ENCODE data around the gene SSC5D.
"Not testable (repeated sequence)": the region's sequence is repeated elsewhere in the genome, so short reads cannot be mapped to it uniquely, and the experiment has no call there.

SSC5D gene

DNA sequence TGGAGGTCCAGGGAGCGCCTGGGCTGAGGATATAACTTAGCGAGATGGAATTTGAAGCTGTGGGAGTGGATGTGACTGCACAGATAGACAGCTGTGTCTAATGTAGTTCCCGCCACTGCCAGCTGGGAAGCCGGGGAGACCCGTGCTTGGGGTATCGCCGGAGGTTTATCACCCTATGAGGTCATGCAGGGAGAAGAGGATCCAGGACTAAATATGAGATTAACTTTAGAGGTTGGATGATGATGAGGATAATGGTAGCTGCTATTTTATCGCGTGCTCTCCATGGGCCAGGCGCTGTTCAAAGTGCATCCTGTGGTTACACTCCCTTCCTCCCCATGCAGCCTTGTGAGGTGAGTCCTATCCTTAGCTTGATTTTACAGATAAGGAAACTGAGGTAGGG is 19.9 kb downstream of the SSC5D start:
- no peak for ATAC-seq

DNA sequence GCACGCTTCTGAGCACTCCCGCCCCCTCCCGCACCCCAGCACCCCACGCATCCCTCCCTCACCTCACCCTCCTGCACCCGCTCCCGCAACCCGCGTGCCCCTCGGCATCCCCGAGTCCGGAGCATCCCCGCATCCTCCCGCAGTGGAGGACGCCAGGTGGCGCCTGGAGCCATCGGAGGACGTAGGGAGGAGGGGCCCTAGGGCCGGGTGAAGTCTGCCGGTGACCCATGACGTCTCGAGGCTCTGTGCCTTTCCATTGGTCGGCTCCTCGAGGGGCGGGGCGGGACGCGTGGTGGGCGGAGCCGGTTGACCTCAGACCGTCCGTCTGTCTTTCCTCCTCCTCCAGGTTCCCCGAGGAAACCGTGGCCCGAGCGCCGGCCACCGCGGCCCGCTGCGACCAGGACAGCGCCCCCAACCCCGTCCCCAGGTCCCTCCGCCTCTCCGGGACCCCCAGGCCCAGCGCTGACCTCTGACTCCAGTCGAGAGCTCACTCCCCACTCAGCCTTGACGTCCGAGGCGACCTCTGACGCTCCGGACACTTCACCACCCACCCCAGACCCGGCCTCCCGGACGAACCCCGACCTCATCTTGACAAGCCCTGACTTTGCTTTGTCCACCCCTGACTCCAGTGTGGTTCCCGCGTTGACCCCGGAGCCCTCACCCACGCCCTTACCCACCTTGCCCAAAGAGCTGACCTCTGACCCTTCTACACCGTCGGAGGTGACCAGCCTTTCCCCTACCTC is 28.8 kb downstream of the SSC5D start:
- ATAC-seq: peak; percentile 100

DNA sequence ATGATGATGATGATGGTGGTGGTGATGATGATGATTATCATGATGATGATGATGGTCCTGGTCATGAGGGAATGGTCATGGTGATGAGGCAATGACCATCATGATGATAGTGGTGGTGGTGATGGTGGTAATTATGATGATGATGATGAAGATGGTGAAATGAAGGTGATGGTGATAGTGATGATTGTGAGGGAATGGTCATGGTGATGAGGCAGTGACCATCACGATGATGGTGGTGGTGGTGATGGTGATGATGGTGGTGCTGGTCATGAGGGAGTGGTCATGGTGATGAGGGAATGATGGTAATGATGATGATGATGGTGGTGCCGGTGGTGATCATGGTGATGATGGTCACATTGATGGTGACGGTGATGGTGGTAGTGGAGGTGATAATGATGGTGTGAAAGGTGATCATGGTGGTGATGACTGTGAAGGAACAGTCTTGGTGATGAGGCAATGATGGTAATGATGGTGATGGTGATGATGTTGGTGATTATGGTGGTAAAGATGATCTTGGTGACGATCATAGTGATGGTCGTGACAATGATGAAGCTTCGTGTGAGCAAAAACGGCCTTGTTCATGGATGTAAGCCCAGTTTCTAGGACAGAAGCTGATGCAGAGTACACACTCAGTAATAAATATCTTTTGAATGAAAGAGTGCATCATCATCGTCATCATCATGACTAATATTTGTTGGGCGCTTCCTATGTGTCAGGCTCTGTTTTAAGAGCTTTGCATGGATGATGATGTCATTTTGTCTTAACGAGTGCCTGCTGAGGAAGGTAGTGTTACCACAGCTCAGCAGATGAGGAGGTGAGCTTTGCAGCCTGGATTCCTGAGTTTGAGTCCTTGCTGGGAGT is 31.4 kb downstream of the SSC5D start:
- peak; percentile 5 to 9 for ATAC-seq

DNA sequence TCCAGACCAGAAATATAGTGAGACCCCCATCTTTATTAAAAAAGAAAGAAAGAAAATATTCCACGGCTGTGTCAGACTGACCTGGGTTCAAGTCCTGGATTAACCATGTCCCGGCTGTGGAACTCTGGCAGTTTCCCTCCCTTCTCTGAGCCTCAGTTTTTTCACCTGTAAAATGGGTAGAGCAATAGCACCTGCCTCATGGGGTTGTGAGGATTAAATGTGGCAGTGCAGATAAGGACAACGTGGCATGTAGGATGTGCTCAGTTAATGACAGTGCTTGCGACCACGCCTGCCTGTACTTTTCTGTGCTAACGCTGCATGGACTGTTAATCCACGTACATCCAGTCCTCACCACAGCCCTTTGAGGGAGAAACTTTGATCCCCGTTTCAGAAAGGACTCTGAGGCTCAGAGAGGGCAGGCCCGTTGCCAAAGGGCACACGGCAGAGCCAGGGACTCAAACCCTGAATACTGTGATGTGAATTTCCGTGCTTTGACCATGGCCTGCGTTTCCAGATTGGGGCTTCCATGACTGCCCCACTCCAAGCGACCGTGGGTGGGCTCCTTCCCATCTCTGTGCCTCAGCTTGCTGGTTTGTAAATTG is 32.6 kb downstream of the SSC5D start:
- ATAC-seq: no peak

DNA sequence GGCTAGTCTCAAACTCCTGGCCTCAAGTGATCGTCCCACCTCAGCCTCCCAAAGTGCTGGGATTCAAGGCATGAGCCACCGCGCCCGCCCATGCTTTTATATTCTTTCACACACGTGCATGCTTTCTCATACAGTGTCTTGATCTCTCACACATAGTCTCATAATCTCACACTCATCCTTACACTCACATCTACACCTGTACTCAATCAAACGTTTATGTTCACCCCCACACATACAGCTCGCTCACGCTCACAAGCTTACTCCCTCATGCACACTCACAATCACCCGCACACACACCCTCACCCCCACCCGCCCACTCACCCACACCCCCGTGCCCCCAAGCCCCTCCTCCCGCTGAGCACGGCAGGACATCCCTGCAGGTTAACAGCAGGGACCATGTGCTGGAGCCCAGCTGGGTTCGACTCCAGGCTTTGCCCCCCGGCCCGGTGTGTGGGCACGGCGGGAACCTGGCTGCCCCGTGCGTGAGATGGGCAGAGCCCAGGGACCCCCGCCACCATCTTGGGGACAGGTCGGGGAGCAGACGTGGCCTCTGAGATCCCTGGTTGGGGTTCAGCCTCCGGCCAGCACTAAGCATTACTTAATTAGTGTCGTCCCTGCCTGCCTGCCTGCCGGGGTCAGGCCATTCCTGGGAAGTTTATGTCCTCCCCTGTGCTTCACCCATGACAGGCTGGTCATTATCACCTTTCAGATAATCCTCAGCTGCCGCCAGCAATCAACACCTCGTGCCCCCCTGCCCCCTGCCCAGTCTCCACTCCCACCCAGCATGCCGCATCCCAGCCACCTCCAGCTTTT is 37.3 kb downstream of the SSC5D start:
- no peak for ATAC-seq

DNA sequence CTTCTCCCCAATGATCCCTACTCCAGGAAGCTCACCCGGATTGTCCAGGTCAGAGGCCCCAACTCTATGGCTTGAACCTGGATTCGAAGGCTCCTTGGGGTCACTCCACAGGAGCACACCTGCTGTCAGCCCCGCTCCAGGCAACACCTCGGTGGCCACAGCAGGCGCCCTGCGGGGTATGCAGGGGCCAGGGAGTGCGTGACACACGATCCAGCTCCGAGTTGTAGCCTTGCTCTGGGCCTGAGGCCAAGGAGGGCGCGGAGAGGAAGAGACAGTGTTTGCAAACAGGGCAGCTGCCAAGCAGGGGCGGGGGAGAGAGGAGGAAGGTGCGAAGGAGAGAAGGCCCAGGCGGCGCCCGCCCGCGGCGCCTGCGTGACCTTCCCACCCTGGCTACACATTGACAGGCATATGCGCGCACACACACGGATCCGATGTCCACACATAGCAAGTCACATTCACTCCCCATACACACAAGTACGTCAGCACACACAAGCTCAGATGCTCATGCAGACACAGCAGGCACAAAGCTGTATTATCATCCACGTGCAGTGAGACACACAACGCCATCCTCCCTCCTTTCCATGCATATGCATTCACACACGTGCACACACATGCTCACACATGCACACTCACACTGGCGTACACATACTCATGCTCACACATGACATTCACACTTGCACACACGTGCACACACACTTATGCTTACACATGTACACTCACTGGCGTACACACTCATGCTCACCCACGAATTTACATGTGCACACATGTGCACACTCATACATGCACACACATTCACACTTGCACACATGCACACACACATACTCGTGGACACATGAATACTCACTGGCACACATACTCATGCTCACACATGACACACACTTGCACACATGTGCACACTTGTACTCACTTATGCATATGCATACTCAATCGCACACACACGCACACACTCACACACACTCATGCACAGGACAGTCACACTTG is 38.3 kb downstream of the SSC5D start:
- no peak for ATAC-seq

DNA sequence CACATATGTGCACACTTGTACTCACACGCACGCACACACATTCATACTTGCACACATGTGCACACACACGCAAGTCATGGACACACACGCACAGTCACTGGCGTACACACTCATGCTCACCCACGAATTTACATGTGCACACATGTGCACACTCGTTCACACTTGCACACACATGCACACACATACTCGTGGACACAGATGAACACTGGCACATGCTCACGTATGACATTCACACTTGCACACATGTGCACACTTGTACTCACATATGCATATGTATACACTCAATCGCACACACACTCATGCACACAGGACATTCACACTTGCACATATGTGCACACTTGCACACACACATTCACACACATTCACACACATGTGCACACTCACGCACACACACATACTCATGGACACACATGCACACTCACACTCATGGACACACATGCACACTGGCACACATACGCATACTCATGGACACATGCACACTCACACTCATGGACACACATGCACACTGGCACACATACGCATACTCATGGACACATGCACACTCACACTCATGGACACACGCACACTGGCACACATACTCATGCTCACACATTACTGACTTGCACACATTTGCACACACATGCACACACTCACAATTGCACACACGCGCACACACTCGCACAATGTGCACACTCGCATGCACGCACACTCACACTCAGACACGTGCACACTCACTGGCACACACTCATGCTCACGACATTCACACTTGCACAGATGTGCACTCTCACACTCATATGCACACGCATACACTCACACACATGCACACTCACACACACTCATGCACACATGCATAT is 39.2 kb downstream of the SSC5D start:
- ATAC-seq: no peak

DNA sequence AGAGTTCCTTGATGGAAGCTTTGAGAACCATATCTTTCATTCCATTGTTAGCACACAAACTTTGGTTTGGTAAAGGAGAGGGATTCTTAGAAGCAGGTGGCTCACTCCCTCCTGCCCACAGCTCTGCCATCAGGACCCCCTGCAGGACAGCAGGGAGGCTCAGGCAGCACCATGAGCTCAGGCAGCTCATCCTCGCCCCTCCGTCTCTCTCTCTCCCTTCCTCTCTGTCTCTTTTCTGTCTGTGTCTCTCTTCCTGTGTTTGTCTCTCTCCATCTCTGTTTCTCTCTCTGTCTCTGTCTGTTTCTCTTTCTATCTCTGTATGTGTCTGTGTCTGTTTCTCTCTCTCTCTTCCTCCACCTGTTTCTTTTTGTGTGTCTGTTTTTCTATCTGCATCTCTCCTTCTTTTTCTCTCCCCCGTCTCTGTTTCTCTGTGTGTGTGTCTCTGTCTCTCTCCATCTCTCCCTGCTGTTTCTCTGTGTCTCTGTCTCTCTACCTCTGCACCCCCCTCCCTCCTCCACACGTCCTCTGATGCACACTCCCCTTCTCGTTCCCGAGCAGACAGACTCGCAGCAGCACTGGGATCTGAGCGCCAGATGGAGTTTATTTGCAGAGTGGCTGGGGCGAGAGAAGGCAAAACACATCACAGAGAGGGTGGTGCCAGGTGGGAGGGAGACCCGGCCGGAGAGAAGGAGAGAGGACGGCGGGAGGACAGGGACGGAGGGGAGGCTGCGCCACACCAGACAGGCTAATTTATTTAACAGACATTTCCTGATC is 40.0 kb downstream of the SSC5D start:
- no peak for ATAC-seq

DNA sequence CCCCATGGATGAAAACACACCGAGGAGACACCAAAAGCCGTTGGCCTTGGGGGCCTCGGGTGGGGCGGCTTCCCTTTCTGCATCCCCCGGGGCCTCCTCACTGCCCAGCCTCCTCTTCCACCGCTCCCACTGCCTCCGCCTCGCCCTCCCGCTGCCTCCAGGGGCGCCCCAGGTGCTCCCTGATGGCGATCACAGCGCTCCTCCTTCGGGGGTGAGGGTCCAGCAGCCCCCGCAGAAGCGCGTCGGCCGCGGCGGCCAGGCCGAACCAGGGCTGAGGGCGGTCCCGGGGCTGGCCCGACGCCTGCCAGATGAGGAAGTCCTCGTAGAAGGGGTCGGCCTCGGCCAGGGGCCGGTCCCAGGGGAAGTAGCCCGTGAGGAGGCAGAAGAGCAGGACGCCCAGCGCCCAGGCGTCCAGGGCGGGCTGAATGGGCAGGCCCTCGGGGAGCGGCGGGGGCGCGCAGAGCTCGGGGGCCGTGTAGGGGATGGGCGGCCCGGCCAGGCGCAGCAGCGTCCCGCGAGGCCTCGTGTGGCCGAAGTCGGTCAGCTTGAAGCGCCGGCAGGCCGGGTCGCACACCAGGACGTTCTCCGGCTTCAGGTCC is 41.5 kb downstream of the SSC5D start:
- ATAC-seq: no peak

DNA sequence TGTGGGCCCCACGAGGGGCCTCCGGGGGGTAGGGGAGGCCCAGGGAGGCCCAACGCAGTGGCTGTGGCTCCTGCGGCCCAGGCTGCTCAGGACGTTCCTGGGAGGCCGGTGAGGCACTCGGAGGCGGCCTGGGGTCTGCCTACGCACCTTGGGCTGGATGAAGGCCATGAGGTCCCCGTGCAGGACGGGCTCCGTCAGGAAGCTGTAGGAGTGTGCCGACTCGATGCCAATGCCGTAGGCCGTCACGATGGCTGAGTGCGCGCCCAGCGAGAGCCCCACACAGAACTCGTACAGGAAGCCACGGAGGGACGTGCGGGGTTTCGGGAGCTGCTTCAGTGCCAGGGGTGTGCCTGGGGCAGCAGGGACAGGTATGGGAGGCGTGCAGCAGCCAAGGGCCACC is 42.8 kb downstream of the SSC5D start:
- no peak for ATAC-seq

DNA sequence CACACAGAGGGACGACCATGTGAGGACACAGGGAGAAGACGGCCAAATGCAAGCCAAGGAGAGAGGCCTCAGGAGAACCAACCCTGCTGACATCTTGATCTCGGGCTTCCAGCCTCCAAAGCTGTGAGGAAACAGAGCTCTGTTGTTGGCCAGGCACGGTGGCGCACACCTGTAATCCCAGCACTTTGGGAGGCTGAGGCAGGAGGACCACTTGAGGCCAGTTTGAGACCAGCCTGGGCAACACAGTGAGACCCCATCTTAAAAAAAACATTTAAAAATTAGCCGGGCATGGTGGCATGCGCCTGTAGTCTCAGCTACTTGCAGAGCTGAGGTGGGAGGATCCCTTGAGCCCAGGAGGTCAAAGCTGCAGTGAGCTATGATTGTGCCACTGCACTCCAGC is 46.0 kb downstream of the SSC5D start:
- ATAC-seq: not testable (repeated sequence)

DNA sequence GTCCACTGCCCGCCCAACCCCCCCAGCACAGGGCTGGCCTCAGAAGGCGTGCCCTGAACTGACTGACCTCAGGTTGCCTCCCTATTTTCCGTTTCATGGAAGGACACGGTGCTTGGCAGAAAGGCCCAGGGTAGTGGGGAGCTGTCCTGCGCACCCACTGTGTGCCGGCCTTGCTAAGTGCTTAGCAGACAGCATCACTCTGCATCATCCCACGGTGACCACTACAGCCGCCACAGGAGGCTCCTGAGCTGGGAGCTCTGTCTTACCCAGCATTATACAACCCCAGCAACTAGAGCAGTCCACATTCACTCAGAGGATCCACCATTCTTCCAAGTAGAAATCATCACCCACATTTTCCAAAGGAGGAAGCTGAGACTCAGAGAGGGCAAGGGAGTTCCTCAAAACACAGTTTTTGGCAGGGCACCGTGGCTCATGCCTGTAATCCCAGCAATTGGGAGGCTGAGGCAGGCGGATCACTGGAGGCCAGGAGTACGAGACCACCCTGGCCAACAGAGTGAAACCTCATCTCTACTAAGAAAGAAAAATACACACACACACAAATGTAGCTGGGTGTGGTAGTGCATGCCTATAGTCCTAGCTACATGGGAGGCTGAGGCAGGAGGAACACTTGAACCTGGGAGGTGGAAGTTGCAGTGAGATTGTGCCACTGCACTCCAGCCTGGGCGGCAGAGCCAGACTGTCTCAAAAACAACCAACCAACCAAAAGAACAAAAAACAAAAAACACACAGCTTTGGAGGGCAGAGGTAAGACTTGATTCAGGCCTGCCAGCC is 47.1 kb downstream of the SSC5D start:
- ATAC-seq: no peak

DNA sequence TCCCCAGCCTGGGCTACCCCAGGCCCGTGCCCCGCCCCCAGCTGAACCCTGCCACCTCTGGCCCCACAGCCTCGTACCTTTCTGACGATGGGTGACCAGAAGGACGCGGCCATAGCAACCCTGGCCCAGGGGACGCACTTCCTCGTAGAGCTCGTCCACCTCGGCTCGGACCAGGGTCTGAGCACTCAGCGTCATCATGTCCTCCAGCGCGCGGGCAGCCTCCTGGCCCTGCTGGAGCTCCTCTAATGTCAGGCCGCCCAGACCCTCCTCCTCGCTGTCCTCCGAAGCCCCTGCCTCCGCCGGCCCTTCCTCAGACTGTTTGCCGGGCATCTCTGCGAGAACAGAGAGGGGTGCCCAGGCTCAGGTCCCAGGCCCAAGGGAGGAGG is 47.7 kb downstream of the SSC5D start:
- ATAC-seq: no peak

DNA sequence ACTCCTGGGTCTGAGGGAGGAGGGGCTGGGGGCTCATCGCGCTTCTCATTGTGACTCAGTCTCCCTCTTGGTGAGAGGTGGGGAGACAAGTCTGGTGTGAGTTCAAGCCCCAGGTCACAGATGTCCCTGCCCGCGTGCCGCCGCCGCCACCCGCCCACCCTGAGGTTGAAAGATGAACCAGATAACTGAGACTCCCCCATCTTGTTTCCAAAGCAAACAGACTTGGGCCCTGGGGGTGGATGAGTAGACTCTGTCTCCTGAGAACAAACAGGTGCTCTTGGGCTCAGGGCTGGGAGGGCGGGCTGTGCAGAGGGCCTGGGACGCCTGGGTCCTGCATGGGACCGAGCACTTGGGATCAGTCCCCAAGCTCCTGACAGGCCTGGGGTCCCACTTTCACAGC is 48.1 kb downstream of the SSC5D start:
- no peak for ATAC-seq

DNA sequence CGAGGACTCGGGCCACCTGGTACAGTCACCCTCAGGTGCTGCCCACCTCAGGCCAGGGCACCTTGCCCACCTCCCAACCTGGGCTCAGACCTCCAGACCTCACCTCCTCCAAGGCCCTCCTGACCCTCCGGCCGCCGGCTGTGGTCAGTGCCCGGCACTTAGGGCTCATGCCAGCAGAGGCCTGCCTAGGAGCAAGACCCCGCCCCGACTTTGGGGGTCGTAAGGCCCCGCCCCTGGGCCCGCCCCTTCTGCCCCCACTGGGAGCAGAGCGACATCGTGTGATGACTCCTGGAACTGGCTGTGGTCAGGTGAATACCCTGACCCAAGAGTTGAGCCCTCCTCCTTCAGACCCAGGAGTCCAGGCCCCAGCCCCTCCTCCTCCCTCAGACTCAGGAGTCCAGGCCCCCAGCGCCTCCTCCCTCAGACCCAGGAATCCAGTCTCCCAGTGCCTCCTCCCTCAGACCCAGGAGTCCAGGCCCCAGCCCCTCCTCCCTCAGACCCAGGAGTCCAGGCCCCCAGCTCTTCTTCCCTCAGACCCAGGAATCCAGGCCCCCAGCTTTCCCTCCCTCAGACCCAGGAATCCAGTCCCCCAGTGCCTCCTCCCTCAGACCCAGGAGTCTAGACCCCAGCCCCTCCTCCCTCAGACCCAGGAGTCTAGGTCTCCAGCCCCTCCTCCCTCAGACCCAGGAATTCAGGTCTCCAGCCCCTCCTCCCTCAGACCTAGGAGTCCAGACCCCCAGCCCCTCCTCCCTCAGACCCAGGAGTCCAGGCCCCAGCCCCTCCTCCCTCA is 48.9 kb downstream of the SSC5D start, which contains the start of gene SBK2:
SBK2 (minus strand) TSS at position 183 of the 790 bp plus-strand sequence. CDS start 839 bp downstream, outside the sequence.
- ATAC-seq: no peak

DNA sequence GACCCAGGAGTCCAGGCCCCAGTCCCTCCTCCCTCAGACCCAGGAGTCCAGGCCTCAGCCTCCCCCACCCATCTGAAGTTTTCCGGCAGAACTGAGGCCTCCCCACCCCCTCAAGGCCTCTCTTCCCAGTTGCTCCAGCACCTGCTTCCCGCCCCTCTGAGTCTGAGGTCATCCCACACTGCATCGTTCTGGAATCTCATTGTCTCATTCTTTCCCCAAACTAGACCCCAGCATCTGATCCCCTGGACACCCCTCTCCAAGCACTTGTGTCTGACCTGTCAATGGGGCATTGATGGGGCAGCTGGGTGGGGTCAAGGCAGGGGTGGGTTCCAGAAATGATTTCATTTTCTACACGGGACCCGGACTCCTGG is 49.5 kb downstream of the SSC5D start:
- ATAC-seq: no peak

DNA sequence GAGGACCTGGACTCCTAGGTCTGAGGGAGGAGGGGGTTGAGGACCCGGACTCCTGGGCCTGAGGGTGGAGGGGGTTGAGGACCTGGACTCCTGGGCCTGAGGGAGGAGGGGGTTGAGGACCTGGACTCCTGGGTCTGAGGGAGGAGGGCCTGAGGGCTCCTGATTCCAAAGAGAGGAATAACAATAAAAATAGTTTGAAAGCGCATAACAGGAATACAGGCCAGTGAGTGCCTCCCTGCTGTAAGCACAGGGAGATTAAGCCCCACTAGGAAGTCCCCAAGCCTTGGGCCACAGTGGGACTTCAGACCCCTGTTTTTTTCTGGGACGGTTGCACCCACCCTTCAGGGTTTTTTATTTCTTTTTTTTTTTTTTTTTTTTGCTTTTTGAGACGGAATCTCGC is 49.9 kb downstream of the SSC5D start:
- ATAC-seq: no peak
